Mammary epithelial cell (primary cell): ENCODE results near the gene ADRA2B.

Experiments
- EZH2 ChIP-seq: IDR thresholded peaks from 2 replicates; pipeline ENCODE4 v1.6.1; 2012; ENCODE audit warnings: low read length, inconsistent platforms, borderline replicate concordance
- TF ChIP-seq, protein P1 (sequence below), 2 donors: IDR thresholded peaks in 1 of 2; conservative IDR thresholded peaks in 1 of 2; 2 replicates each; pipeline ENCODE4 v1.5.1; 2011 to 2012; ENCODE audit warnings: inconsistent platforms in 2 of 2, low read length in 2 of 2, mild to moderate bottlenecking in 2 of 2, control low read depth in 1 of 2, low read depth in 1 of 2; ENCODE audit not compliant: insufficient read depth in 1 of 2; ENCODE audit errors: extremely low read depth in 1 of 2

DNA sequence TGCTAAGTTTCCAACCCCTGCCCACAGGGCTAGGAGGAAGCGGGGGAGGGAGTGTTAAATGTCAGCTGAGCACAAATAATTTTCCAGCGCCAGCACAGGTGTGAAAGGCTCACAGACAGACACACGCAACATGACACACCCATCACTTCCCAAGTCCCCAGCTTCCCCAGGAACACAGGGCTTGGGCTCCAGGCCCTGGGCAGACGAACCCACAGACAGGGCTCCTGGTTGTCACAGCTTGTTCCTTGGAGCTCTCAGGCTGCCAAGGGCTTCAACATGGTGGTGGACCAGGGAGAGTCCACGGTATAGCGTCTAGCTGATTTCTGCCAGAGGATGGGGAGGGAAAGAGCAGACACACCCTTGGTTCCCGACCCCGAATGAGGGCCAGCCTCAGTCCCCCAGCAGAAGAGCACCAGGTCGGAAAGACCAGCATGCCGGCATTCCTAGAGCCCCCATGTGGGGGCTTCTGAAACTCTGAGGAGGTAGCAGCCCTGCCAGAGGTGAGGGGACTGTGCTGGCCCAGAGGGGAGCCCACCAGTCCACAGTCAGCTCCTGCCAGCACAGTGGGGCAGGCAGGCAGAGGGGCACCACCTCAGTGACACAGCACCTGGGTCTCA, 27.0 kb upstream of the ADRA2B start:
- TF ChIP-seq, protein P1, sequence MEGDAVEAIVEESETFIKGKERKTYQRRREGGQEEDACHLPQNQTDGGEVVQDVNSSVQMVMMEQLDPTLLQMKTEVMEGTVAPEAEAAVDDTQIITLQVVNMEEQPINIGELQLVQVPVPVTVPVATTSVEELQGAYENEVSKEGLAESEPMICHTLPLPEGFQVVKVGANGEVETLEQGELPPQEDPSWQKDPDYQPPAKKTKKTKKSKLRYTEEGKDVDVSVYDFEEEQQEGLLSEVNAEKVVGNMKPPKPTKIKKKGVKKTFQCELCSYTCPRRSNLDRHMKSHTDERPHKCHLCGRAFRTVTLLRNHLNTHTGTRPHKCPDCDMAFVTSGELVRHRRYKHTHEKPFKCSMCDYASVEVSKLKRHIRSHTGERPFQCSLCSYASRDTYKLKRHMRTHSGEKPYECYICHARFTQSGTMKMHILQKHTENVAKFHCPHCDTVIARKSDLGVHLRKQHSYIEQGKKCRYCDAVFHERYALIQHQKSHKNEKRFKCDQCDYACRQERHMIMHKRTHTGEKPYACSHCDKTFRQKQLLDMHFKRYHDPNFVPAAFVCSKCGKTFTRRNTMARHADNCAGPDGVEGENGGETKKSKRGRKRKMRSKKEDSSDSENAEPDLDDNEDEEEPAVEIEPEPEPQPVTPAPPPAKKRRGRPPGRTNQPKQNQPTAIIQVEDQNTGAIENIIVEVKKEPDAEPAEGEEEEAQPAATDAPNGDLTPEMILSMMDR (conservative IDR thresholded peaks at IDR 0.05 in 1 of 2, IDR thresholded peaks at IDR 0.05 in 1 of 2; ENCODE audit: extremely low read depth in 1 of 2, insufficient read depth in 1 of 2, low read depth in 1 of 2, low read length in 2 of 2), result no peak
- no peak for TF ChIP-seq EZH2
